Activated T-cell treated with anti-CD3 and anti-CD28 coated beads, Interleukin-2, amount 50 U/mL, for 48 hours (primary cell): ENCODE data around the gene DNLZ.
"Not testable (repeated sequence)": the region's sequence is repeated elsewhere in the genome, so short reads cannot be mapped to it uniquely, and the experiment has no call there.

Experiments used
- DNase-seq, 2 experiments: peaks; one replicate each; pipeline ENCODE4 v3.0.0-alpha.2; 2020

DNLZ gene

GRCh38 chr9:136358016-136358415 is 5.5 kb downstream of the DNLZ start:
- DNase-seq = no peak

GRCh38 chr9:136357202-136357725 is 6.3 kb downstream of the DNLZ start:
- DNase-seq = no peak

GRCh38 chr9:136355616-136356557 is 7.7 kb downstream of the DNLZ start:
- no peak for DNase-seq

GRCh38 chr9:136354592-136355085 is 8.9 kb downstream of the DNLZ start:
- DNase-seq = no peak

GRCh38 chr9:136353757-136354488 is 9.6 kb downstream of the DNLZ start:
- no peak for DNase-seq

GRCh38 chr9:136353088-136353487 is 10.5 kb downstream of the DNLZ start:
- no peak for DNase-seq

- DNase-seq = no peak
Measured at GRCh38 chr9:136352682-136353081, 10.9 kb downstream of the DNLZ start.

GRCh38 chr9:136351868-136352267 is 11.7 kb downstream of the DNLZ start:
- not testable (repeated sequence) for DNase-seq

GRCh38 chr9:136351252-136351800 is 12.2 kb downstream of the DNLZ start:
- no peak for DNase-seq

- no peak for DNase-seq
Measured at GRCh38 chr9:136349546-136349945, 14.0 kb downstream of the DNLZ start.

GRCh38 chr9:136348691-136349090 is 14.9 kb downstream of the DNLZ start:
- no peak for DNase-seq

- no peak for DNase-seq
Measured at GRCh38 chr9:136347472-136348256, 15.9 kb downstream of the DNLZ start.

GRCh38 chr9:136346927-136347465 is 16.5 kb downstream of the DNLZ start:
- no peak for DNase-seq

- no peak for DNase-seq
Measured at GRCh38 chr9:136346157-136346481, 17.4 kb downstream of the DNLZ start.

- DNase-seq = no peak
Measured at GRCh38 chr9:136345281-136346156, 18.0 kb downstream of the DNLZ start.

- DNase-seq = no peak
Measured at GRCh38 chr9:136344544-136345280, 18.8 kb downstream of the DNLZ start.

GRCh38 chr9:136343884-136344269 is 19.7 kb downstream of the DNLZ start:
- no peak for DNase-seq

- DNase-seq = no peak
Measured at GRCh38 chr9:136343121-136343883, 20.2 kb downstream of the DNLZ start.
